NCI-H1930 (cell line): ENCODE results near the gene KCP.

Source experiments
- DNase-seq, 2 experiments: peaks; one replicate each; lab custom pipeline; 2025; lab: John Stamatoyannopoulos, UW

Gene KCP

DNA sequence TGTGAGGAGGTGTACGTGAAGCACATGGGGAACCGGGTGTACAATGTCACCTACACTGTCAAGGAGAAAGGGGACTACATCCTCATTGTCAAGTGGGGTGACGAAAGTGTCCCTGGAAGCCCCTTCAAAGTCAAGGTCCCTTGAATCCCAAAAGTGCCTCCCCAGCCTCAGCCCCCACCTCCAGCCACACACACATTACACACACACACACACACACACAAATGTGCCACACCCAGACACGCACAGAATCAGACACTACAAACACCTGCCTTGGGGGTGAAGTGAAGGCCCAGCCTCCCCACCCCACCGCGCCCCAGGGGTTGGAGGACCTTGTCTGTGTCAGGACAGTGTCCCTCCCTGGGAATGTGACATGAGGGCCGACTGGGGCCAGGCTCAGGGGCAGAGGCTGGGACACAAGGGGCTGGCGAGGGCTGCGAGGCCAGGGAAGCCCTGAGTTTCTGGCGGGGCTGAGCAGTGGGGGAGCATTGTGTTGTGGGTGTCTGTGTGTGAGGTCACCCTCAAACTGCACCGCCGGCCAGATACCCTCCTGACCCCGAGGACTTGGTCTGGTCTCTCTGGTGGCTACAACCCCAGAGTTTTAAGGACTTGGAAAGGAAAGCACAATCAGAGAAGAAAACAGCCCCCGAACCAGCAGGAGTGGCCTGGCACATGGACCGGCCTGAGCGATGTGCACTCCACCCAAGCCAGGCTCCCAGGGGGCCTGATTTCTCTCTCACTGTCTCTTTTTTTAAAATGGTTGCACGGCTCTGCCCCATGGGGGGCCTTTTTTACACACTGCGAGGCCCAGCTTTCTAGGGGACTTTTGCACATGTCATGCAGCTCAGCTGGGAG, 51.9 kb downstream of the KCP start:
- DNase-seq = no peak

DNA sequence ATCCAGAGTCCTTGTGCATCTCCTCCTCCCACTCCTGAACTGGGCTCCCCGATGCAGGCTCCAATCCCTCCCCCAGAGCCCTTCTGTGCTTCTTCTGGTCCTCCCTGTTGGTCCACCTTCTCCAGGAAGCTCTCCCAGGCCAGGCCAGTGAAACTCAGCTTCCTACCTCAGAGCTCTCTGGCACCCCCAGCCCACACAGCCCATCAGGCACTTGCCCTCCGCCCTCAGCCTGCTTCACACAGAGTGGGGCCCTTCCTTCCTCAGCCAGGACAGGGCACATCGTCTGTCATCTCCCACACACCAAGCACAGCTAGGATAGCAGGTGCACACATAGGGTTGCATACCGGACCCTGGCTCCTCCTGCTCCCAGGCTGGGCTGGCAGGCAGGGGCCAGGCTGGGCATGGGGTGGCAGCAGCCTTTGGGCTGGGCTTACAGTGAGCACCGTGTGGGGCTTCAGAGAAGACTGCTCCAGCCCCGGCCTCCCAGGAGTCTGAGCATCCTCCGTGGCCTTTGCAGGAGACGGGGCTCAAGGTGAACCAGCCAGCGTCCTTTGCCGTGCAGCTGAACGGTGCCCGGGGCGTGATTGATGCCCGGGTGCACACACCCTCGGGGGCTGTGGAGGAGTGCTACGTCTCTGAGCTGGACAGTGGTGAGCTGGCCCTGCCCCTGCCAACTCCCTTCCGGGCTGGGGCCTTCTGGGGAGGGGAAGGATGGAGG, 54.3 kb downstream of the KCP start:
- no peak for DNase-seq

DNA sequence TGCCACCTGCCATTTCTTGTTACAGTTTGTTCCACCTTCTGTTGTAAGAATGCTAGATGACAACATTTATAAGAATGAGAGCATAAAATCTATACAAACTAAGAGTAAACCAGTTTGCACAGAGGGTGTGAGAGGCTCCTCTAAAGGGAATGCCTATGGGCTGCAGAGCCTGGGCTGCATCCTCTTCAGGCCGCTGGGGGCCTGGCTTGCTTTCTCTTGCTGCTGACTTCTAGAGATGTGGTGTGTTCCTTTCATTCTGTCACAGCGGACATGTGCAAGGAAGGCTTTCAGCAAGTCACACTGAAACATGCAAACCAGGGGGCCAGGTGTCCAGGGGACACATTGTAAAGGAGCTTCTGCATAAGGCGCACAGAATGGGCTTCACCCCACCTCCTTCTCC, 55.0 kb downstream of the KCP start:
- no peak for DNase-seq

DNA sequence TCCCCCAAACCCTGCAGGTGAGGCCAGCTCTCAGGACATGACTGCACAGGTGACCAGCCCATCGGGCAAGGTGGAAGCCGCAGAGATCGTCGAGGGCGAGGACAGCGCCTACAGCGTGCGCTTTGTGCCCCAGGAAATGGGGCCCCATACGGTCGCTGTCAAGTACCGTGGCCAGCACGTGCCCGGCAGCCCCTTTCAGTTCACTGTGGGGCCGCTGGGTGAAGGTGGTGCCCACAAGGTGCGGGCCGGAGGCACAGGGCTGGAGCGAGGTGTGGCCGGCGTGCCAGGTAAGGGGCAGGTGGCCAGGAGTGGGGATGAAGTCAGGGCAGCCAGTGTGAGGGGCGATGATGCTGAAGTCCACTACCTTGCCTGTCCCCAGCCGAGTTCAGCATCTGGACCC, 56.1 kb downstream of the KCP start:
- no peak for DNase-seq

DNA sequence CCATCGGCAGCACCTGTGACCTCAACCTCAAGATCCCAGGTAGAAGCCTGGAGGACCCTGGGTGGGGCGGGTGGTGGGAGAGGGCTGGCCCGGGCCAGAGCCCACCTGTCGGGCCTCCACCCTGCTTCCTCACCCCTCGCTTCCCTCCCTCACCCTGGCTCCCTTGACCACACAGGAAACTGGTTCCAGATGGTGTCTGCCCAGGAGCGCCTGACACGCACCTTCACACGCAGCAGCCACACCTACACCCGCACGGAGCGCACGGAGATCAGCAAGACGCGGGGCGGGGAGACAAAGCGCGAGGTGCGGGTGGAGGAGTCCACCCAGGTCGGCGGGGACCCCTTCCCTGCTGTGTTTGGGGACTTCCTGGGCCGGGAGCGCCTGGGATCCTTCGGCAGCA, 56.7 kb downstream of the KCP start:
- DNase-seq = no peak

DNA sequence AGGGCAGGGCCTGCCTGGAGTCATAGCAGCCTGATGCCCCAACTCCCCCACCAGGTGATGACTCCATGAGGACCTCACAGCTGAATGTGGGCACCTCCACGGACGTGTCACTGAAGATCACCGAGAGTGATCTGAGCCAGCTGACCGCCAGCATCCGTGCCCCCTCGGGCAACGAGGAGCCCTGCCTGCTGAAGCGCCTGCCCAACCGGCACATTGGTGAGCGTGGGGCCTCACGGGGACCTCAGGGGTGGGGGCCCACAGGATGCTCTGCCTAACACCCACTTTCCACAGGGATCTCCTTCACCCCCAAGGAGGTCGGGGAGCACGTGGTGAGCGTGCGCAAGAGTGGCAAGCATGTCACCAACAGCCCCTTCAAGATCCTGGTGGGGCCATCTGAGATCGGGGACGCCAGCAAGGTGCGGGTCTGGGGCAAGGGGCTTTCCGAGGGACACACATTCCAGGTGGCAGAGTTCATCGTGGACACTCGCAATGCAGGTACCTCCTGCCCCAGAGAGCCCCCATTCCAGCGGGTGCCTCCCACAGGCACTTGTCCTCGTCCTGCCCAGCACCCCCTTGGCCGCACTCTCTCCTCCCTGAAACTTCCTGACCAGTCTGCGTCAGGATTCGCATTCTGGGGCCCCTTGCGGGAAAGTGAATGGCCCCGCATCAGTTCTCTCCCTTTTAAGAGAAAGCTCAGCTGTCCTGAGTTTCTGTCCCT, 57.8 kb downstream of the KCP start:
- no peak for DNase-seq

DNA sequence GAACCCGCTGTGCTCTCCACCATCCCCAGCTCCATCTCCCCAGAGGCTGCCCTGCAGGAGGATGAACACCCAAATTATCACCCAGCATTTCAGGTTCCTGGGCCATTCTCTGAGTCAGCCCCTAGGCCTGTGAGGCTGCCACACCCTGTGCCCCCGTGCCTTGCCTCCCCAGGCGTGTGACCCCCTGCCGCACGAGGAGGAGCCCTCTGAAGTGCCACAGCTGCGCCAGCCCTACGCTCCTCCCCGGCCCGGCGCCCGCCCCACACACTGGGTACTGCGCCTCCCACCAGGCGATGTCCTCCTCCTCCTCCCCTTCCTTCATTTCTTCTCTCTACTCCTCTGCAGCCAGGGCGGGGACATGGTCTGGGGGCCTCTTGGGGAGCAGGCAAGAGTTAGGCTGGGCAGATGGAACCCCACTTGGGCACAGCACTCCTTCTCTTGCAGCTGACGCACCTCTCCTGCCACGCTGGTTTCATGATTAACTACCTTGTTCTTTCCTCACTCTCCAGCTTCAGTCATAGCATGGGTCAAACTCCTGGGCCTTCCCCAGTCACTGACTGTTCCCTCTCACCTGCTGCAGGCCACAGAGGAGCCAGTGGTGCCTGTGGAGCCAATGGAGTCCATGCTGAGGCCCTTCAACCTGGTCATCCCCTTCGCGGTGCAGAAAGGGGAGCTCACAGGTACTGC, 60.6 kb downstream of the KCP start:
- DNase-seq = no peak

DNA sequence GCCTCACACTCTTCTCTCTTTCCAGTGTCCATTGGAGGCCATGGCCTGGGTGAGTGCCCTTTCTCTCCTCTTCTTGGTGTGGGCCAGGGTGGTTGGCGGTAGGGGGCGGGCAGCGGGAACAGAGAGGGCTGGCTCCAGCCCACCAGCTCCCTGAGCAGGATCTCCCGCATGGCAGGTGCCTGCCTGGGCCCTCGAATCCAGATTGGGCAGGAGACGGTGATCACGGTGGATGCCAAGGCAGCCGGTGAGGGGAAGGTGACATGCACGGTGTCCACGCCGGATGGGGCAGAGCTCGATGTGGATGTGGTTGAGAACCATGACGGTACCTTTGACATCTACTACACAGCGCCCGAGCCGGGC, 61.4 kb downstream of the KCP start:
- no peak for DNase-seq

DNA sequence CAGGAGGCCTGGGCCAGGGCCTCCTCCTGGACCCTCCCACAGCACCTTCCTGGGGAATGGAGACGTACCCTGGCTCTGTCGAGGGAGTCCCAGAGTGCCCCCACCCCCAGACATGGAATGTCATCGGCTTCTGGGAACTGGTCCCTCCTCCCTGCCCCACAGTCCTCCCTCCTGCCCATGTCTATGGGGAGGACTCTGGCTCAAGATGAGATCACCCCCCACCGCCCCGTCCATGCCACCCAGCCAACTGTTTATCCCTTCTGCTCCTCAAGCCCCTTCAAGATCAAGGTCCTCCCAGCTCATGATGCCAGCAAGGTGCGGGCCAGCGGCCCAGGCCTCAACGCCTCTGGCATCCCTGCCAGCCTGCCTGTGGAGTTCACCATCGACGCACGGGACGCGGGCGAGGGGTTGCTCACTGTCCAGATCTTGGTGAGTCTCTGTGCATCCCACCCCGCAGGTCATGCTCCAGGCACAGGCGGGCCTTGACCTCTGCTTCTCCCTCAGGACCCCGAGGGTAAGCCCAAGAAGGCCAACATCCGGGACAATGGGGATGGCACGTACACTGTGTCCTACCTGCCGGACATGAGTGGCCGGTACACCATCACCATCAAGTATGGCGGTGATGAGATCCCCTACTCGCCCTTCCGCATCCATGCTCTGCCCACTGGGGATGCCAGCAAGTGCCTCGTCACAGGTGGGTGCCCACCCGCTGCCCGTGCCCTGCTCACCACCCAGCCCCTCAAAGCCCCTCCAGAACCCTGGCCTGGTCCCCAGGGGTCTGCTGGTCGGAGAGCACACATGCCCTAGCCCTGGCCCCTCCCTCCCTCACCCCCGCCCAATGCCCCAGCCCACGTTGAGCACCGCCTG, 62.0 kb downstream of the KCP start:
- DNase-seq = no peak

DNA sequence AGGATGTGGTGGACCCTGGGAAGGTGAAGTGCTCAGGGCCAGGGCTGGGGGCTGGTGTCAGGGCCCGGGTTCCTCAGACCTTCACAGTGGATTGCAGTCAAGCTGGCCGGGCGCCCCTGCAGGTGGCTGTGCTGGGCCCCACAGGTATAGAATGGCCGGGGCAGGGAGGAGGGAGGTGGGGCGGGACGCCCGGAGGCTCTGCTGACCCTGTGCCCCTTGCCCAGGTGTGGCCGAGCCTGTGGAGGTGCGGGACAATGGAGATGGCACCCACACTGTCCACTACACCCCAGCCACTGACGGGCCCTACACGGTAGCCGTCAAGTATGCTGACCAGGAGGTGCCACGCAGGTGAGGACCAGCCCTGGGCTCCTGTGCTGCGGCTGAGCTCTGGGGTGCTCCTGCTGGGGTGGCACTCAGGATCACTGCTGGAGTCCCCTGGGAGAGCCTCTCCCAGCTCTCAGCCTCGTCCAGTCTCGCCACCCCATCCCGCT, 62.7 kb downstream of the KCP start:
- no peak for DNase-seq

DNA sequence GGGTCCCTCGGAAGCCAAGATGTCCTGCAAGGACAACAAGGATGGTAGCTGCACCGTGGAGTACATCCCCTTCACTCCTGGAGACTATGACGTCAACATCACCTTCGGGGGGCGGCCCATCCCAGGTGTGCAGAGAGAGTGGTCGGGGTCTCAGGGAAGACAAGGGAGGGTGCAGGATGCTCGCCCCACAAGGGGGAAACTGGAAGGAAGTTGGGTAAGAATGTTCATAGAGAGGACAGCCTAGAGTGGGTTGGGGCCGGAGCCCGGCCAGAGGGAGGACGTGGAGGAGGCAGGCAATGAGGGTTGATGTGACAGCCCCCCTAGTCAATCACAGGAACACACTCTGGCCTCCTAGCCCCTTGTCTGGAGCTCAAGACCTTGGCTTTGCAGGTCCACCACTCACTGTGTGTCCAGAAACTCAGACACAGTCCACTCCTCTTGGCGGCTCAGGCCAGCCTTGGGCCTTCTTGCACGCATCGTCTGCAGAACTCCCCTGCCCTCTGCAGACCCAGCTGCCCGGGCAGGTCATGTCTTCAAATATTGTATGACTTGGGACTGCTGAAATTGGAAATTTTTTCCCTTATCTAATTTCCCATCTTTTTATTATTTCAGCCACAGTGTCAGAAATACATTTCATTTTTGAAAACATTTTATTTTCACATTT, 63.6 kb downstream of the KCP start:
- no peak for DNase-seq

DNA sequence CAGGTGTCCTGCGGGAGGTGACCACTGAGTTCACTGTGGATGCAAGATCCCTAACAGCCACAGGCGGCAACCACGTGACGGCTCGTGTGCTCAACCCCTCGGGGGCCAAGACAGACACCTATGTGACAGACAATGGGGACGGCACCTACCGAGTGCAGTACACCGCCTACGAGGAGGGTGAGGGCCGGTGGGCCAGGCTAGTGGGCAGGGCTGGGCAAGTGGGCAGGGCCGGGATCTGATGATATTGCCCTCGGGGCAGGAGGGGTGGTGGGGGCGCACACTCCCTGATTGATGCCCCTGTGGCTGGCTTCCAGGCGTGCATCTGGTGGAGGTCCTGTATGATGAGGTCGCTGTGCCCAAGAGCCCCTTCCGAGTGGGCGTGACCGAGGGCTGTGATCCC, 64.5 kb downstream of the KCP start:
- no peak for DNase-seq

DNA sequence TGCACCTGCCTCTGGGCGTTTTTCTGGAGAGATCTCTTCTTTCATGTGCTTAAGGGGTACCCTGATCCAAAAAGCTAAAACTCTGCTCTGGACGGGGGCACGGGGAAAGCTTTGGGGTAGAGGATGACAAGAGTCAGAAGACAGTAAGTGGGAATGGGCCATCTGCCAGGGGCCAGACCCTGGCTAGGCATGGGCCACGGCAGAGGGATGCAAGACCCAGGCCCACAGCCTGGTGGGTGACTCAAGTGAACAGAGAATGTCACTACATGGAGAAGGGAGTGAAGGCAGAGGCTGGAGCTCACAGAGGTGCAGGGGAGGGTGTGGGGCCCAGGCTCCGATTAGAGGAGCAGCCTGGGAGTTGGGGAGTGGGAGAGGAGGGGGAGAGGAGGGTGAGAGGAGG, 65.0 kb downstream of the KCP start:
- DNase-seq = no peak

DNA sequence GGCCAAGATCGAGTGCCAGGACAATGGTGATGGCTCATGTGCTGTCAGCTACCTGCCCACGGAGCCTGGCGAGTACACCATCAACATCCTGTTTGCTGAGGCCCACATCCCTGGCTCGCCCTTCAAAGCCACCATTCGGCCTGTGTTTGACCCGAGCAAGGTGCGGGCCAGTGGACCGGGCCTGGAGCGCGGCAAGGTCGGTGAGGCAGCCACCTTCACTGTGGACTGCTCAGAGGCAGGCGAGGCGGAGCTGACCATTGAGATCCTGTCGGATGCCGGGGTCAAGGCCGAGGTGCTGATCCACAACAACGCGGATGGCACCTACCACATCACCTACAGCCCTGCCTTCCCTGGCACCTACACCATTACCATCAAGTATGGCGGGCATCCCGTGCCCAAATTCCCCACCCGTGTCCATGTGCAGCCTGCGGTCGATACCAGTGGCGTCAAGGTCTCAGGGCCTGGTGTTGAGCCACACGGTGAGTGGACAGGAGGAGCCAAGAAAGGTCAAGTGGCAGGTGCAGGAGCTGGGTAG, 65.7 kb downstream of the KCP start:
- DNase-seq = no peak

DNA sequence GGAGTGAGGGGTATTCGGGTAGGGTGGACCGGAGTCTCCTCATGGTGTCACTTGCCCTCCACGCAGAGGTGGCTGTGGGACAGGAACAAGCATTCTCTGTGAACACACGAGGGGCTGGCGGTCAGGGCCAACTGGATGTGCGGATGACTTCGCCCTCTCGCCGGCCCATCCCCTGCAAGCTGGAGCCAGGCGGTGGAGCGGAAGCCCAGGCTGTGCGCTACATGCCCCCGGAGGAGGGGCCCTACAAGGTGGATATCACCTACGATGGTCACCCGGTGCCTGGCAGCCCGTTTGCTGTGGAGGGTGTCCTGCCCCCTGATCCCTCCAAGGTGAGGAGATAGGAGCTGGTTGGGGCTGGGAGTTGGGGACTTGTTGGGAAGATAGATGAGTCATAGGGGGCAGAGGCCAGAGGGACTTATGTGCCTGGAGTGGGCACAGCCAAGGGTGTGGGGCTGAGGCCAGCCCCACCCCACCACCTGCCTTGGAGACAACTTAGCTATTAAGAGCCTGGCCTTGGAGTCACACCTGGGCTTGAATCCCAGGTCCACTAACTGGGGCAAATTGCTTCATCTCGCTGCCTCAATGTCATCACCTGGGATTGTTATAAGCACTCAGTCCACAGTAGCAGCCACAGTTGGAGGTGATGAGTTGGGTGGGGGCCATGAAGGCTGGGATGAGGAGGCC, 66.4 kb downstream of the KCP start:
- DNase-seq = no peak

DNA sequence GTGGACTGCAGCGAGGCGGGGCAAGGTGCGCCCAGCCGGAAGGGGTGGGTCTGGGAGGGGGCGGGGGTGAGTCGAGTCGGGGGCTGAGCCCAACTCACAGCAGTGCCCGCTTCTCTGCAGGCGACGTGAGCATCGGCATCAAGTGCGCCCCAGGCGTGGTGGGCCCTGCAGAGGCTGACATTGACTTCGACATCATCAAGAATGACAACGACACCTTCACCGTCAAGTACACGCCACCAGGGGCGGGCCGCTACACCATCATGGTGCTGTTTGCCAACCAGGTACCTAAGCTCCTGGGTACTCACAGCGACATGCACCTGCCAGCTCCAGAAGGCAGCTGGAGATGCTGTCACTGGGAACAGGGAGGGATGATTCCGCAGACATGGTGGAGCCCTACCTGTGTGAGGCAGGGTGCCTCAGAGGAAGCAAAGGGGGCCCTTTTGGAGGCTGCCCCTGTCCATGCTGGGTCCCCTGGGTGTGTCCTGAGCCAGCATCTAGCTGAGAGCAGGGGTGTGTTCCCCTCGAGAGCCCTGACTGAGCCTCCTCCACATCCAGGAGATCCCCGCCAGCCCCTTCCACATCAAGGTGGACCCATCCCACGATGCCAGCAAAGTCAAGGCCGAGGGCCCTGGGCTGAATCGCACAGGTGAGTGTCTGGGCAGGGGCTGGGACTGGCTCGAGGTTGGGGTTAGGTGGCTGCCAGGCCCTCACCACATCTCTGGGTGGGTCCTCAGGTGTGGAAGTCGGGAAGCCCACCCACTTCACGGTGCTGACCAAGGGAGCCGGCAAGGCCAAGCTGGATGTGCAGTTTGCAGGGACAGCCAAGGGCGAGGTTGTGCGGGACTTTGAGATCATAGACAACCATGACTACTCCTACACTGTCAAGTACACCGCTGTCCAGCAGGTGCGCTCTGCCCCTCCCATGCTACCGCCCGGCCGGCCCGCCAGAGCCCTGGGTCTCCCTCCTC, 67.6 kb downstream of the KCP start:
- DNase-seq = peak; percentile 61 to 67

DNA sequence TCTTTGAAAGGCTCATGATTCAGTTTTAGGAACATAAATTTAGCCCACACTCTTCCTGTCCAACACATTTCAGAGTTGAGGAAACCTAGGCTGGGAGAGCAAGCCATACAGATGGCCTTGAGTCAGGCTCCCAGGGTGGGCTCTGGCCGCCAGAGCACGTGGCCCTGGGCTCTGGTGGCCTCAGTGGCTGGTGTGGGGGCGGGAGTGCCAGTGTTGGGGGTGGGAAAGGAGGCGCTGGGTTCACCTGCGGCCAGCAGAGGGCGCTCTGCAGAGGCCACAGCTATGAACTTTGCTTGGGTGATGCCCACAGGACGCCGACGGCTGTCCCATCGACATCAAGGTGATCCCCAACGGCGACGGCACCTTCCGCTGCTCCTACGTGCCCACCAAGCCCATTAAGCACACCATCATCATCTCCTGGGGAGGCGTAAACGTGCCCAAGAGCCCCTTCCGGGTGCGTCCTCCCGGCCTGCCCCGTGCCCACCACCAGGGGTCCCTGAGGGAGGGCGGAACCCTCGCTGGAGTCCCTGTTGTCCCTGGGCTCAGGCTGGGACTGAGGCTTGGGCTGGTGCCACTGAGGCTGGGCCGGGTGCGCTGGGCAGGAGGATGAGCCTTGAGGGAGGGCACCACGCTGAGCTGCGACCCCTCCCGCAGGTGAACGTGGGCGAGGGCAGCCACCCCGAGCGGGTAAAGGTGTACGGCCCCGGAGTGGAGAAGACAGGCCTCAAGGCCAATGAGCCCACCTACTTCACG, 68.4 kb downstream of the KCP start:
- peak; percentile 76 to 81 for DNase-seq

DNA sequence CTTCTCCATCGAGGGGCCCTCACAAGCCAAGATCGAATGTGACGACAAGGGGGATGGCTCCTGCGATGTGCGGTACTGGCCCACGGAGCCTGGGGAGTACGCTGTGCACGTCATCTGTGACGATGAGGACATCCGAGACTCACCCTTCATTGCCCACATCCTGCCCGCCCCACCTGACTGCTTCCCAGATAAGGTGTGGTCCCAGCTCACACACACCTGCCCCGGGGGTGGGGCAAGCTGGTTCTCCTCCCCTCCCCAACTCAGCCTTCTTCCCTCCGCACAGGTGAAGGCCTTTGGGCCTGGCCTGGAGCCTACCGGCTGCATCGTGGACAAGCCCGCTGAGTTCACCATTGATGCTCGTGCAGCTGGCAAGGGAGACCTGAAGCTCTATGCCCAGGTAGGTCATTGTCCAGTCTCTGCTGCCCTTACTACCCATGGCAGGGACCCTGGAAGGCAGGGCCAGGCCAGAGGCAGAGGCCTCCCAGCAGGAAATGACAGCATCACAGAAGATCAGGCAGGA, 69.3 kb downstream of the KCP start:
- no peak for DNase-seq
